PFSK-1 (cell line): ENCODE measurements around the gene USP32.

Source experiments
- POLR2AphosphoS5 ChIP-seq: IDR thresholded peaks from 2 replicates; pipeline ENCODE4 v1.6.1; 2012; ENCODE audit warnings: low read depth, mild to moderate bottlenecking, control low read depth, low read length, moderate library complexity
- REST ChIP-seq, 2 experiments: IDR thresholded peaks; 2 replicates each; pipeline versions ENCODE4 v1.6.1 to v1.8.0; 2011 to 2012; ENCODE audit warnings: low read depth in 2 of 2, low read length in 2 of 2, control low read depth in 1 of 2, inconsistent platforms in 1 of 2, mild to moderate bottlenecking in 1 of 2, moderate library complexity in 1 of 2; ENCODE audit not compliant: insufficient read depth in 1 of 2
- SIN3A ChIP-seq: IDR thresholded peaks from 2 replicates; pipeline ENCODE4 v1.6.1; 2012; ENCODE audit warnings: mild to moderate bottlenecking, low read length, moderate library complexity, borderline replicate concordance; ENCODE audit not compliant: insufficient read depth
- TAF1 ChIP-seq: IDR thresholded peaks from 2 replicates; pipeline ENCODE4 v1.6.1; 2012; ENCODE audit warnings: low read length, control low read depth, borderline replicate concordance; ENCODE audit not compliant: insufficient read depth

- TF ChIP-seq POLR2AphosphoS5 (no peak), TAF1 (no peak), REST (IDR thresholded peaks at IDR 0.05; ENCODE audit: insufficient read depth in 1 of 2, low read depth in 2 of 2, low read length in 2 of 2) (no peak), SIN3A (no peak)
Observed at GRCh38 chr17:60318830-60319229, 73.1 kb downstream of the USP32 start.
